ENCODE measurements around the gene DGKG.

DGKG gene

DNA sequence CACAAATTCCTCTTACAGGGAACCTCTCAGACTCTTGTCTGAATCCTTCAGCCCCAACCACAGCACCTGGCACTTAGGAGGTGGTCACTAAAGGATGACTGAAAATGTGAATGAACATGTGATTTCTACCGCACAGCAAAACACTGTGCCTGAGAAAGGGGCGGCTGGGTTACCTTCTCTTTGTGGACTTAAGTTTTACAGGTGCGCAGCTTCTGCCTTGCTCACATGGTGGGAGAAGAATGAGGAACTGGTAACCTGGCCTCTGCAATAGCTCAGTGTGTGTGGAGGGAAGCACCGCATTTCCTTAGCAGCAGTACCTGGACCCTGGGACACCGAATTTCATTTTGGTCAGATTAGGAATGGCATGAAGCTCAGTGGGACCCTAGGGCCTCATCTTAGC lies 243.3 kb downstream of the DGKG start:
- no peak for DNase-seq (ENCODE audit: extremely low read depth in 1 of 2, low read depth in 1 of 2)

DNA sequence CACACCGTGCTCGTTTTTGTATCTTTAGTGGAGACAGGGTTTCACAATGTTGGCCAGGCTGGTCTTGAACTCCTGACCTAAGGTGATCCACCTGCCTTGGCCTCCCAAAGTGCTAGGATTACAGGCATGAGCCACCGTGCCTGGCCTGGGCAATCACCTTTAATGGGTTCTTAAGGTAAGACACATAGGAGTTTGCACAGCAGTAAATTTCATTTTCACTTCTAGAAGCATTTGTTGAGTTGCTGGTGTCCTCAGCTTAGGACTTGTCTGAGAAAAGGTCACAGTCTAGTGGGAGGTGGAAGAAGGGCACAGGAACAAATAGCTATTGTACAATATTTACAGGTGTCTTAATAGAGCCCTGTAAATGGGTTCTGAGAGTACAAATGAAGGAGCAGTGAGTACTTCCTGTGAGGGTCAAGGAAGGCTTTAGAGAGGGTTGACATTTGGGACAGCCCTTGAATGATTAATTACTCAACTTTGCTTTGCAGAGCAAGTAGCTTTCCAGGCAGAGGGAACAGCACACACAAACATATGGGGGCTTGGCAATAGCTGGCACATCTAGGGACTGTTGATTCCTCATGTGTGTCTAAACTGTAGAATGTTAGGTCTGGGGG lies 244.4 kb downstream of the DGKG start:
- DNase-seq (ENCODE audit: extremely low read depth in 1 of 2, low read depth in 1 of 2): no peak

DNA sequence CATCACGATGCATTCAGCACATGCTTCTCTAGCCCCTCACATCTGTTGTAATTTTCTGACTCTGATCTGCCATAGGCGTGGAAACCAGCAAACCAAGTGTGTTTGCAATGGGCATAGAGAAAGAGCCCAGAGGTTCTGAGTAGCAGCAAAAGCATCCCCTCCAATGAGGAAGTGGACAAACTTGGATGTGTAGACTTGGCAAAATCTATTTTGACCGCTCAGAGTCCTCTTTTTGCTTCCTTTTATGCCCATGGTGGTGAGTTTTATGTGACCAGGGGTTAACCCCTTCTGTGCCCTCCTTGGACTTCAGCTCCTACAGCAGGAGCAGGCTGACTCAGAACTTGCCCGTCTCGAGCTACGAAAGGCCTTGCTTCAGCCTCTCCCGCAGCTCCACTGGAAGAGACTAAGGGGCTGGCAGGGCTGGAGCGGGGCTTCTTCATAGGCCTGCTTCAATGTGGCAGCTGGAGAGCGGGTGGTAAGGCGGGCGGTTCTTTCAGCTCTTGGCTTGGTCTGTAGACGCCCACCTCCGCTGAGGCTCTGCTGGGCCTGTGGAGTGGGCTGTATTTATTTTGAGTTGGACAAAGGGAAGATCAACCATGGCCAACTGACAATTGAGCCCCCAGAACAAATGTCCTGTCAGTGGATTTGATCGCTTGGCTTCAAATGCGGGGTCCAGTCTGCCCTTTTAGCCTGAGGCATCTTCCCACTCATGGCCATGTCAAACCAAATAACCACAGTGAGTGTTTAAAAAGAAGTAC lies 246.6 kb downstream of the DGKG start:
- DNase-seq (ENCODE audit: extremely low read depth in 1 of 2, low read depth in 1 of 2): no peak

DNA sequence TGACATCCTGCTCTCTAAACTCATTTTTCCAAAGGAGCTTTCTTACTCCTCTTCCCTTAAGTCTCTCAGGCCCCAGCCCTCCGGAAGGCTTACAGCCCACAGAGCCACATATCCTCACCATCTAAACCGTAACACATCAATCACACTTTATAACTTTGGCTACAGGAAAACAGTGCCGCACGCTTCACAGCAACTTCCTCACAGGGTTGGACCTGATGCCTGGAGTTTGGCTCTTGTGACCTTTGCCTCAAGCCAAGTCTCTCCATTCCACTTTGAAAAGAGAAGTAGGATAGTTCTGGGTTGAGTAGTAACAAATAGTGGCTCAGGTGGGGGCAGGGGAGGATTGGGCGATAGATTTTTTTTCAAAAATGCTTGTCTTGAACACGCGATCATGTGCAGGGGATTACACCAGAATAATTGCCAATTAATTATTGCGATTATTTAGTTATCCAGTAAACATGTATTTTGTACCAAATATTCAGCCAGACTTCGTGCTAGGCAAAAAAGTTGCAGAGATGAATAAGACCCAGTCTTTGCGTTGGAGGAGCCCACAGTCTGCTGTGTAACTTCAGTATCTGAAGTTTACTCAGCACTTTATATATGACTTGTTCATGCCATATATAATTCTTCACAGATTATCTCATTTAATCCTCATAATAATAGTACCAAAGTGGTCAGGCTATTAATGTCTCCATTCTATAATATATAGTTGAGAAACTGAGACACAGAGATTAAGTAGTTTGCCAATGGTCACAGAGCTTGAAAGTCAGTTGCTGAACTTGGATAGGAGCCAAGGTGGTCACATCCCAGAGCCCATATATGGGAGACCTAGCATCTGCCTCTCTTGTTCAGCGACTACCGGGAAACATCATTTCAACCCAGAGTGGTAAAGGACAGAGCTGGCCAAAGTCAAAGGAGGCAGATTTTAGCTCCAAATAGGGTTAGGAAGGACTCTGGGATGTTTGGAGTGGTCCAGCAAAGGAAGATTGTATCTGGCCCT lies 250.8 kb downstream of the DGKG start:
- DNase-seq (ENCODE audit: extremely low read depth in 1 of 2, low read depth in 1 of 2): no peak

DNA sequence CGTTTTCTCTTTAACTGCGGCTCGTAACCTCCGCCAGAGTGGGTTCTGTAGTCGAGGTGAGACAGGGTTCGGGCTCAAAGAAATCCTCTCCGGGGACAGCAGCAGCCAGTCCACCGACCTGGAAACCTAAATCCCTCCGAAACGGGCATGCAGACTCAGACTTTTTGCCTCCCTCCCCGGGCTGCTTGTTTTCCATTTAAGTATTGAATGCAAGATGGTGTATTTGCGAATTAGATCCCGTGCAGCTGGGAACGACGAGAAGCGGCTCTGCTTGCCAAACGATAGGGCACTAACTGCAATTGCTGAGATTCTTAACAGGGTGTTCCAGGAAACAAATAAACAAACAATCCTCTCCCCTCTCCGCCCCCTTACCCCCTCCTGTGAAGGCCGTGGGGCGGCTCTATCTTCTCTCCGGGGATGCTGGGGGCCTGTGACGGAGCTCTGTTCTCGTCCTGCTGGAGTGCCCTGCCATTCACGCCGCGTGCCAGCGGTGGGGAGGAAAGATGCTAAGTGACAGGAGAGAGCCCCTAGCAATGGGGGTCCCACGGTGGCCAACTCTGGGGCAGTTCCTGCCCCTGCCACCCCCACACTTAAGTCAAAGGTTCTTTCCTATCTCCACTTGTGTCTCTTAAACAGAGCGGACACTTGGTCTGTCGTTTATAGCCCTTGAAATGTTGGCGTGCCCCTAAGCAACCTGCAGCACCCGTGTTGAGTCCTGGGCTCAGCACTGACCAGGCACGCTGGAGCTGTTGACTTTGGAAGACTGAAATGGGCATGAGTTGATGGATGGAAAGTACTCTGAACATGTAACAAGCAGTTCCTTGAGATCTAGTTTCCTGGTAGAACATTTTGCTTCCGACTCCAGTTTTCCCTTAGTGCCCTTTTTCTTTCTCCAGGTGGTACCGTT lies 251.9 kb downstream of the DGKG start:
- DNase-seq (ENCODE audit: extremely low read depth in 1 of 2, low read depth in 1 of 2): no peak

DNA sequence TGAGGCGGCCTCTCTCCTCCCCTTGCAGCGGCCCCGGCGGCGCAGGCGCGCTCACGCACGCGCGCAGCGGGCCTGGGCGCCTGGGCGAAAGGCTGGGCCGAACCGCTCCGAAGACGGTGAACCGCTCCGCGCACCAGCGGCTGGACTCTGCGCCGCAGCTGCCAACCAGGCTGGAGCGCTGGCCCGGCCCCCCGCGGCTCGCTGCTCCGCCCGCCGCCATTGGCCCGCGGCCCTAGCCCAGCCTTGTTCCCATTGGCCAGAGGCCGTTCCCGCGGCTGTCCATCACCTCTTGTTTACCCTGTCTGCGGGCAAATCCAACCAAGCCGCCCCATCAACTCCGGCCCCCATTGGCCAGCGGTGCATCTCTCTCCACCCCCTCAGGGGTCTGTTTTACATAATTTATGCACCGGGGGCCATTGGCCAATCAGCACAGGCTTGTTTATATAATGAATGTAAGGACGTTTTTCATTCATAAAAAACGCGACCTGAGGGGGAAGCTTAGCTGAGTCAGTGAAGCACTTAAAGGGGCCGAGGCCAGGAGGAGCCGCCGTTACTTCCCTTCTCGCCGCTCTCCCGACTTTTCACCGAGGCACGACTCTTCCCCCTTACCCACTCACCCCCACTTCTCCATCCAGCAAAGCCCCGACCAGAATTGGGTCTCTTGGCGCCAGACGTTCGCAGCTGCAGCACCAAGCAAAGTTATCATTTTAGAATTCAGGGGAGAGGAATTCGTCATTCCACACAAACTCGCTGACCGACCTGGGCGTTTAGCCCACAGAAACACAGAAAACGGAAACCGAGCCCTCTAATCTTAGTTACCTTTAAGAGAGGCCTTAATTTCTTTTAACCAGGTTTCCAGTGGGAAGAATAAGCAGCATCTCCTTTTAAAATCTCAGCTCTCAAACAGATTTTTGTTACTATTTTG lies 252.8 kb downstream of the DGKG start, which contains the start of gene ETV5:
Gene ETV5, minus strand, starts transcription at position 149 of the 925 bp plus-strand sequence. CDS start 3,221 bp downstream, outside the sequence.
- peak; percentile 68 to 76 for DNase-seq (ENCODE audit: extremely low read depth in 1 of 2, low read depth in 1 of 2)

DNA sequence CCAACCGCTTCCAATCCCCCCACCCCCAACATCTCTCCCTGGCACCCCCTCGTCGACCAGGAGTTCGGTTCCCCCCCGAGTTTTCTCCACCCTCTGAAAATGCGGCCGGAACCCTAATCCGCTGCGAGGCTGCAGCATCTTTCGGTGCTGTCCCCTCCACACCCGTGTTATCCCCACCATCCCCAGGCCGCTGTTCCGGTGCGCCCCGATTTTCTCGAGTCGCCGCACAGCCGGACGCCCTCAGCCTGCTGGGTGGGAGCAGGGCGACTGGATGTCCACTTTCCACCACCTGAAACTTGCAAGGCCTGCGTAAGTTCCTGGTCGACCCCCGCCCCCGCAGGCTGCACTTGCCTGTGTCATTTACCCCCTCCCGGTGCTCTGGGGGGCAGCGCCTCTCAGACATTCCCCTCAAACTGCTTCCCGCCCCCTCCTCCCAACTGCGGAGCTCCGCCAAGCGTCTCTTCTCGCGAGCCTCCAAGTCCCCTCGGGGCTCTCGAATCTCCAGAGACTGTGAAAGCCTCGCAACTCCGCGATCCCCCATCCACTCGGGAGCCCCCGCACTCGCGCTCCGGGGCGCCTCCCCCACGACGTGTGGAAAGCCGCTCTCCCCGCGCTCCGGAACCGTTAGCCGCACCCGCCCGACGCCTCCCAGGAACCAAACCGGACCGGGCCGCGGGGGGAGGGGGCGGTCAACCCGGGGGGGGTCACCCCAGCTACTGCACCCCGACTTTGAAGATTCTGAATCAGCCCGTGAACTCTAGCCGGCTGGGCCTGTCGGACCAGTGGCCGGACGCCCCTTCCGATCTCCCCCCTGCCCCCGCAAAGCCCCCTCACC lies 253.7 kb downstream of the DGKG start:
- DNase-seq (ENCODE audit: extremely low read depth in 1 of 2, low read depth in 1 of 2): no peak

DNA sequence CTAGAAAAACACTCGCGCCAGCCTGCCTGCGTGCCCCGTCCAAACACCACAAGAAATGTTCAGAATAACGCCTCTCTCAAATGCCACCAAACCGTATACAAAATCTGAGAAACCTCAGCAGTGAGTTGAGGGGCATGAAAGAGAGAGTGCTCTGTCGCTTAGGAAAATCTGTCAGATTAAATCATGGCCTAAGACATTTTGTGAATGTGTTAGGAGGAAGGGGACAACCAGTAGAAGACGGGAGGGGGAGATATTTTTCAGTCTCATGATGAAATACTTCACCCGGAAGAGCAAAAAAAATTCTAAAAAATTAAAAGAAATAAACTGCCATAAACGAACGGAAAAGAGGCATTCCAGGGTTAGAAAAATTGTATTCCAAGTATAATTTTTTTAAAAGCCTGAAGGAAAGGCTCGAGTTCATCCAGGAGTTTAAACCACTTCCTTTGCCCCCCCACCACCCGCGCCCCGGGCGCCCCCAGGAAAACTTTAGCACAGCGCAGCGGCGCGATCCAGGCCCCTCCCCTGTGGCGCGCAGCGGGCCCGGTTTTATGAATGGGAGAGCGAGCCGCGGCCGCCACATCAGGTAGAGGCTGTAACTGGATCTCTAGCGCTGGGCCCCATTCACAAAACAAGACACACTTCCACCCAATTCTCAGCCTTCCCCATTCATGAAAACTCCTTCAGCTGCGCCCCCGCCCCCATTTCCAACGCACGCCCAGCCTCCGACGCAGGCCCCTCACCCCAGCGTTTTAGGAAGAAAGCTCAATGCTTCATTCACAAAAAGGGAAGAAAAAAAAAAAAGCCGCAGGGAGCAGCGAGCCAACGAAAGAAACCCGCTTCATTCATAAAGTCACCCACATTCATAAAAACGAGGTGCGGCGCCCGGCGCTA lies 254.6 kb downstream of the DGKG start:
- no peak for DNase-seq (ENCODE audit: extremely low read depth in 1 of 2, low read depth in 1 of 2)

DNA sequence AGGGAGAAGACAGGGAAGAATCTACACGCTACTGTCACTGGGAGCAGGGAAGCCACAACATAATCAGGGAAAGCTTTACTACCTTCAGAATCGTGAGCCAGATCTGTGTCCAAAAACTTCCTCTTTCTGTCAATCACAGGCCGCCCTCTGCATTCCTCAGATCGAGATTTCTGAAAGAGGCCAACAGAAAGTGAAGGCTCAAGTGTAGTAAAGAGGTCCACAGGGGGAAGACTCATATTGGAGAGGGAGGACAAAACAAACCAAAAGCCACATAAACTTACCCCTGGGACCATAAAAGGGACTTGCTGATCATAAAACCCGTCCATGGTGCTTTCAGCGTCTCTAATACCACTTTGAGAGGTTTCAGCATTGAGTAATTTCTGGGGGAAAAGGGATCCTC lies 256.5 kb downstream of the DGKG start:
- DNase-seq (ENCODE audit: extremely low read depth in 1 of 2, low read depth in 1 of 2): no peak

DNA sequence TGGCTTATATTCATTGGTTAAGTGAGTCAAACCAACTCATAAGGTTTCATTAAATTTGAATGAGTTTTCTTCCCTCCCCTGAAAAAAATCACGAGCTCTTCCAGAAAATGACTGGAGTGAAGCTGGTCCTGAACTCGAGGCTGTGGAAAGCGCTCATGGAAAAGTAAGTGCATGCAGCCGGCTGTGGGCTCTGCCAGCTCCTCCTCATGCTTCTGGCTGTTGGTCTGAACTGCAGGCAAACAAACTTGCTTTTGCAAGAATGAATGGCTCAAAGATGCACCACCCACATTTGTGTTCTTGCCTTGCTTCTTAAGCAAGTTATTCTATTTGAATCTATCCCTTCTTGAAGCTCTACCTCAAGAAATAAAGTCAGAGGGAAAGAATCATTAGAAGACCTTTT lies 259.3 kb downstream of the DGKG start:
- no peak for DNase-seq (ENCODE audit: extremely low read depth in 1 of 2, low read depth in 1 of 2)

- no peak for DNase-seq (ENCODE audit: extremely low read depth in 1 of 2, low read depth in 1 of 2)
Observed at GRCh38 chr3:186100398-186100797, 261.6 kb downstream of the DGKG start.

DNA sequence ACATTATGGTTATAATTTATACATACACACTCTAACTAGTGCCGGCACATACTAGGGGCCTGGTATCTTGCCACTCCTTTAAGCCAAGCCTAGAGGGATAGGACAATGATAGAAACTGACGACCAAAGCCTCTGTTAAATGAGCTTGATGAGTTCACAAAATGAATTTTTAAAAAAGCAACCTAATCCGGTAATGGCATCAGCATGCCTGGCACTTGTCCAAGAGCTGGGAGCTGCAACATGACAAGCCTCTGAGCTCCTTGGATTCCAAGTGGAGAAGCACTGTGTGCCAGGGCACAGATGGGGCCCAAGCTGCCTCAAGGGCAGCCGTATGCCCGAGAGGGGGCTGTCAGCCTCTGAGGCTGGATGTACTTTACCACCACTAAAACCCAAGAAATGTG lies 262.9 kb downstream of the DGKG start:
- no peak for DNase-seq (ENCODE audit: extremely low read depth in 1 of 2, low read depth in 1 of 2)

- DNase-seq (ENCODE audit: extremely low read depth in 1 of 2, low read depth in 1 of 2): no peak
Observed at GRCh38 chr3:186098740-186099139, 263.3 kb downstream of the DGKG start.

DNA sequence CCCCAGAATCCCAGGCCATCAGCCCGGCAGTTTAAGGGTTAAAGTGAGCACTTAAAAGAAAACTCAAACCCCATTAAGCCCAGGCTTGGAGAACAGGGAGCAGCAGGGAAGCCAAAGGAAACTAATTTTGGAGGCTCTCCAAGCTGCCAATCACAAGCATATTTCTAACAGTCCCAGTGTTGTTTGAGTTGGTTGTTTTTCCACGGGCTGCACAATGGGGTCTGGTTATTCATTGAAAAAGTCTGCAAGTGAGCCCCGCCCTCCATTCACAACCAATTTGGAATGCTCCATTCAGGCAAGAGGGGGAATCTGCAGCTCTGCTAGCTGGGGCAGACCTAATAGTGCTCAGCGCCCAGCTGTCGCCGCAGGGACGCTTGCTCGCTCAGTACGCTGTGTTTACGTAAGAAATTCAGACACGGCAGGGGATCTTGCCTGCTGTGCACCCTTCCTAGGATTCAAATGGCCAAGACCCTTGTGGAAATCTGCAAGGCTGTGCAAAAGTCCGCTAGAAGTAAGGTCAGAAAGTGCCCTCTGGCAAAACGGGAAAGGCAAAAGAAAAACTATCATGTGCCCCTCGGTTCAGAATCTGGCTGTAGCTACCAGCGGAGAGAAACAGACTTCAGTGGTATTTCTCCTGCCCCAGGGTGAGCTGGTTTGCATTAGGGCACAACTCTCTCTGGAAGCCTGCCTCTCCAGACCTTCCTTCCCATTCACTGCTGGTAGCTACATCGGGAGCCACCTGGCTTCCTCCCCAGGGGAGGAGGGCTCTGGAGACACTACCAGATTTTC lies 264.2 kb downstream of the DGKG start:
- DNase-seq (ENCODE audit: extremely low read depth in 1 of 2, low read depth in 1 of 2): no peak

- DNase-seq (ENCODE audit: extremely low read depth in 1 of 2, low read depth in 1 of 2): no peak
Observed at GRCh38 chr3:186097317-186097662, 264.7 kb downstream of the DGKG start.
